Erythroblast (primary cell): ENCODE results near the gene COX14.

Source experiments
- GATA1 ChIP-seq: IDR thresholded peaks from 2 replicates; pipeline ENCODE4 v1.6.1; 2011; ENCODE audit warnings: low read depth, mild to moderate bottlenecking, control low read depth, low read length, moderate library complexity
- POLR2A ChIP-seq: IDR thresholded peaks from 2 replicates; pipeline ENCODE4 v1.6.1; 2011; ENCODE audit warnings: mild to moderate bottlenecking, low read length

DNA sequence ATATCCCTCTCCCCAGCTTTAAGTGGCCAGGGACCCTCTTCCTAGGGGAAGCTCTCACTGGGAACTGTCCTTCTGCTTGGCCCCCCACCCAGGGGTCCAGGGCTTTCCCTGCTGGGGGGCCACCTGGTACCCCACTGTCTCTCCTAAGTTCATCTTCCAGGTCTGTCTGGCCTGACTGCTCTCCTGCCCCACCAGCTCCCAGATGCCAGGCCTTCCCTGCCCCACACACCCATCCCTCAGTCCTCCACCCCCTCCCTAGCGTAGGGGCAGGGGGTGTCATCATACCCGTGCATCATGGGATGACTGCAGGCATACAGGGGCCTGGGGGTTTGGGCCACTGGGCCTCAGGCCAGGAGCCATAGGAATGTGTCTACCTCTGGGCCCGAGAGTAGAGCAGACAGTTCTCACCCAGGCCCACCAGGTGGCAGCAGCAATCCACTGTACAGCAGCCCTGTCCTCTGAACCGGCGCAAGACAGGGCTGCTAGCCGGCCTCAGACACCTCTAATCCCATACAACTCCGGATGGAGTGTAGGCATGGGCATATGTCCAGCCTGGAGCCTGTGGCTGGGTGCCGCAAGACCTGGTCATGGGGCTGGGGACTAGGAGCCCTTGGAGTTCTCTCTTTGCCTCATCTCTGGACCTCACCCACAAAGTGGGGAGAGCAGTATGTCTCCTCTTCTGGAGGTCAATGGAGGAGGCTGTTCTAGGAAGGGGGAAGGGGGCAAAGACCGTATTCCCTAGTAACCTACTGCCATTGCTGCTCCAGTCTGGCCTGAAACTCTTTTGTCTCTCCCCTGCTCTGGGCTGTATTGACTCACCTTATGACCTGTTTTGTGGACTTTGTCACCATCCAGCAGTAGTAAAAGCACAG lies 36.9 kb upstream of the COX14 start:
- TF ChIP-seq POLR2A (no peak), GATA1 (no peak)
